H1 (cell line): ENCODE results near the gene ENPP7.

Experiments
- BCL11A ChIP-seq, 2 experiments: IDR thresholded peaks; one replicate each; pipeline ENCODE4 v1.6.1; 2011; ENCODE audit warnings: low read depth in 2 of 2, low read length in 2 of 2, mild to moderate bottlenecking in 2 of 2
- BRCA1 ChIP-seq: IDR thresholded peaks from 2 replicates; pipeline ENCODE4 v1.6.1; 2012; ENCODE audit warnings: low read depth, low read length, improper control_type of control experiment
- CHD2 ChIP-seq: IDR thresholded peaks from 2 replicates; pipeline ENCODE4 v1.6.1; 2012; ENCODE audit warnings: low read length, improper control_type of control experiment
- CTCF ChIP-seq, 3 experiments: IDR thresholded peaks; 1 replicate in 2 of 3; 2 replicates in 1 of 3; pipeline versions ENCODE4 v1.5.1 to v1.6.1; 2011; ENCODE audit warnings: low read length in 3 of 3, mild to moderate bottlenecking in 3 of 3, inconsistent platforms in 2 of 3, low read depth in 1 of 3, moderate library complexity in 1 of 3; ENCODE audit not compliant: insufficient read depth in 1 of 3; ENCODE audit errors: control extremely low read depth in 1 of 3
- EZH2 ChIP-seq: fragments of 200-600 bp; sonication (generic); IDR thresholded peaks from 2 replicates; pipeline ENCODE4 v1.7.1; 2012; ENCODE audit warnings: low read depth, mild to moderate bottlenecking, moderate library complexity, low read length, inconsistent platforms; ENCODE audit not compliant: severe bottlenecking
- FOSL1 ChIP-seq: IDR thresholded peaks from 2 replicates; pipeline ENCODE4 v1.6.1; 2011; ENCODE audit warnings: mild to moderate bottlenecking, low read depth, low read length, moderate library complexity; ENCODE audit not compliant: insufficient read depth
- POLR2A ChIP-seq, 2 experiments: IDR thresholded peaks; 1 replicate in 1 of 2; 2 replicates in 1 of 2; pipeline ENCODE4 v1.6.1; 2011; ENCODE audit warnings: low read depth in 2 of 2, low read length in 2 of 2, mild to moderate bottlenecking in 2 of 2; ENCODE audit errors: control extremely low read depth in 1 of 2
- TF ChIP-seq, protein P1 (sequence below): IDR thresholded peaks from 2 replicates; pipeline ENCODE4 v1.6.1; 2012; ENCODE audit warnings: inconsistent platforms

DNA sequence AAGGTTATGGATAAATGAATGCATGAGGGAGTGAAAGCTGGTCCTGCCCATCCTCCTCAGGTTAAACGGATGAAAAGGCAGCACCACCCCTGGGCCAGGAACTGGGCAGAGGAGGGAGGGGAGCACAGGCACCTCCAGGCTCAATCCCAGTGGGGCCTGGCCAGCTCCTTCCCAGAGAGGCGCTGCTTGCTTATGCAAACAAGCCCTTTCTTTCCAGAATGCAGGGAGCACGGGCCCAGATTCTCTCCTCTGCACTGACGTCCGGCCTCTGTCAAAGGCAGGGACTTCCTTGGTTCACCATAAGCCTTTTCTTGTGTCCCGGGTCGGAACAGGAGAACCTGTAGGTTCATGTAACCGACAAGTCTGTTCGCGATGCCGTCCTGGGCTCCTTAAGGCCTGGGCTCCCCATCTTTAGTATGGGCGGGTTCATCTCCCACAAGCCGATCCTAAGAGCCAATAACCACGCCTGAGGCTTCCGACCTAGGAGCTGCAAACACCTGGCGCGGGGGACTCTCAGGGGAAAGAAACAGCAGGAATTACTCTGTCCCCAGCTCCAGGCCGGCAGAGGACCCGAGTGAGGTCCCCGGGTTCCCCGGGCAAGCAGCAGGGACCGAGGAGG, 16.3 kb downstream of the ENPP7 start:
- TF ChIP-seq CTCF (IDR thresholded peaks at IDR 0.05; ENCODE audit: control extremely low read depth in 1 of 3, insufficient read depth in 1 of 3, low read depth in 1 of 3, low read length in 3 of 3) (no peak), FOSL1 (no peak), EZH2 (peak; percentile 4), POLR2A (IDR thresholded peaks at IDR 0.05; ENCODE audit: control extremely low read depth in 1 of 2, low read depth in 2 of 2, low read length in 2 of 2) (no peak), CHD2 (no peak), BCL11A (IDR thresholded peaks at IDR 0.05; ENCODE audit: low read depth in 2 of 2, low read length in 2 of 2) (no peak), BRCA1 (no peak)
- TF ChIP-seq, protein P1, sequence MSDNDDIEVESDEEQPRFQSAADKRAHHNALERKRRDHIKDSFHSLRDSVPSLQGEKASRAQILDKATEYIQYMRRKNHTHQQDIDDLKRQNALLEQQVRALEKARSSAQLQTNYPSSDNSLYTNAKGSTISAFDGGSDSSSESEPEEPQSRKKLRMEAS: no peak
